ENCODE results near the gene RYR1.
"Not testable (repeated sequence)": the region's sequence is repeated elsewhere in the genome, so short reads cannot be mapped to it uniquely, and the experiment has no call there.

Gene RYR1

DNA sequence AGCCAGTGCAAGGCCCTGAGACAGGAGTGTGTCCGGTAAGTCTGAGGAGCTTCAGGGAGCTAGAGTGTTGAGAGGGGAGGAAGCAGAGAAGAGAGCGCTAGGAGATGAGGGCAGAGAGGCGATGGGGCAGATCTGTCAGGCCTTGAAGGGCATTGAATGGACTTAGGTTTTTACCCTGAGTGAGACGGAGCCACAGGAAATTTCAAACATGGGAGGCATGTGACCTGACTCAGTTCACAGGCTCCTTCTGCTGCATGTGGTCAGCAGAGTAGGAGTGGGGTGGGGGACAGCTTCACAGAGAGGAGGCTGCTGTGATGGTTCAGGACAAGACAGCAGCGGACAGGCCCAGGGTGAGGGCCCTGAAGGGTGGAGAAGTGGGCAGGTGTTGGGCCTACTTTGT lies 33.1 kb upstream of the RYR1 start:
- no peak for DNase-seq

DNA sequence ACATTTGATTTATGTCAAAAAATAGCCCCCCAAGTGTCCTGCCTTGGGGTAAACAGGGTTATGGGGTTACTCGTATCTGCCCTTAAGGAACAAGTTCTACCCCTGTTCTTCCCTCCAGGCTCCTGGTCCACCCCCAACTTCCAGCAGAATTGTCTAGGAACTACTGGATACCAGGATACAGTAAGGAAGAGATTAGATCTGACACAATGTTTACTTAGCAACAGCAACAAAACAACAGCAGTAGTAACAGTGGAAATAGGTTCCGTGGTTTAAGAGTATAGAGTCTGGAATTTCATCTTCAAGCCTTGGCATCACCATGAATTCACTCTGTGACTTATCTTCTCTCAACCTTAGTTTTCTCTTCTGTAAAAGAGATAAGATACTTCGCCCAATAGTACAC lies 32.3 kb upstream of the RYR1 start:
- DNase-seq = no peak

DNA sequence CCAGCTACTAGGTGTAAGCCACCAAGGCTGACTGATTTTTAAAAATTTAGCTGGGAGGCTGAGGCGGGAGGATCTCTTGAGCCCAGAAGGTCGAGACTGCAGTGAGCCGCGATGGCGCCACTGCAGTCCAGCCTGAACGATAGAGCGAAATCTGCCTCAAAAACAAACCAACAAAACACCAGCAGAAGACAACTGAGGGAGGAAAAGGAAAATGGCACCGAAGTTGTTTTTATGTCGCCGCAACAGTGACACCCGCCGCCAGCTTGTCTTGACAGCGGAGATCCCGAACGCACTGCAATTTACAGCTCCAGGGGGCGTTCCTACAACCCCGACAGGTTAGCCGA lies 30.9 kb upstream of the RYR1 start:
- no peak for DNase-seq

DNA sequence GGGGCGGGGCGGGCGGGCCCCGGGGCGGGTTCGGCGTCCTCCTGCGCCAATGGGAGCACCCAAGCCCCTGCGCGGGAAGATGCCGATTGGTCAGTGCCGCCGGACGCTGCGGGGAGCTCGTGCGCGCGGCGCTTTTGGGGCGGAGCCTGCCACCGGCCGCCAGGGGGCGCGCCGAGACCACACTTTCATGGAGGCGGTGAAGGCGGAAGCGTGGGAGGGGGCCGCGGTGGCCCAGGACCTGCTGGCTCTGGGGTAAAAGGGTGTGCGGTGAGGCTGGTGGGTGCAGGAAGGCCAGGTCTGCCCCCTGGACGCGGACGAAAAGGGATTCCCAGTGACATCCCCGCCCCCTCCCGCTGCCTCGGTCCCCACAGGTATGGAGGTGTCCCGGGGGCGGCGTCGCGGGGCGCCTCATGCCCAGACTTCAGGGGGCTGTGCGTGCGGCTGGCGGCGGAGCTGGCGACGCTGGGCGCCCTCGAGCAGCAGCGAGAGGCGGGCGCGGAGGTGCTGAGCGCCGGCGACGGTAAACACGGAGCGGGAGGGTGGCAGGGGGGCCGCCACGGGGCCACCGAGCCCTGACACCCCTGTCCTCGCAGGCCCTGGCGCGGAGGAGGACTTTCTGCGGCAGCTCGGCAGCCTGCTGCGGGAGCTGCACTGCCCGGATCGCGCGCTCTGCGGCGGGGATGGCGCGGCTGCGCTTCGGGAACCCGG lies 30.4 kb upstream of the RYR1 start, which contains the start of gene FAM98C:
Gene FAM98C (plus strand): TSS at position 127 of the 708 bp plus-strand sequence. CDS start 61 bp downstream, at position 188.
- DNase-seq = peak; percentile 99

DNA sequence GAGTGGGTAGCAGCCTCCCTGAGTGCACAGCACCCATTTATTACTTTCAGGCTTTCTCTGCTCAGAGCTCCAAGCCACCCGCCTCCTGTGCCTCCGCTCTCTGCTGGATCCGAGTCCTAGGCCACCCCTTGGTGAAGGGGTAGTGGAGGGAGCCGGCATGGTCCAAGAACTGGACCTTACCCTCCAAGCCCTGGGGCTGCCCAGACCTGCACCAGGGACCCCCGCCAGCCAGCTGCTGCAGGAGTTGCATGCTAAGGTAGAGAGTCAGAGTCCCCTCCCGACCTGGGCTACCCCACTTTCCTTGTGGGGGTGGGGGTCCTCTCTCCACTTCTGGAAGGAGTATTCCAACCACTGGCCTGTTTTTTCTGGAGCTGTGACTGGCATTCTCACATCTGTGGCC lies 28.6 kb upstream of the RYR1 start:
- DNase-seq = no peak

DNA sequence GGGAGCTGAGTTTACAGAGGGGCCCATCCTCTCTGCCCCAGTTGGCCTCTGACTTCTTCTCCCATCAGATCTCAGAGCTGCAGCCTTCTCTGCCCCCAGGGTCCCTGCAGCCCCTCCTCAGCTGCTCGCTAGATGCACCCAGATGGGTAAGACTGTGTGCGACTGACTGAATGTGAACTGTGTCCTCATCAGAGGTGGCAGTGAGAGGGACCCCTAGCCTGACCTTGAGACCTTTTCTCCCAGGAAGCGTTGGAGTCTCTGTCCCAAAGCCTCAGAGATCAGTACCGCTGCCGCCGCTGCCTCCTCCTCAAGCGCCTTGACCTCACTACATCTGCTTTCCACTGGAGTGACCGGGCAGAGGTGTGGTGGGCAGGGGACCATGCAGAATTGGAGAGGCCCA lies 28.2 kb upstream of the RYR1 start:
- no peak for DNase-seq

DNA sequence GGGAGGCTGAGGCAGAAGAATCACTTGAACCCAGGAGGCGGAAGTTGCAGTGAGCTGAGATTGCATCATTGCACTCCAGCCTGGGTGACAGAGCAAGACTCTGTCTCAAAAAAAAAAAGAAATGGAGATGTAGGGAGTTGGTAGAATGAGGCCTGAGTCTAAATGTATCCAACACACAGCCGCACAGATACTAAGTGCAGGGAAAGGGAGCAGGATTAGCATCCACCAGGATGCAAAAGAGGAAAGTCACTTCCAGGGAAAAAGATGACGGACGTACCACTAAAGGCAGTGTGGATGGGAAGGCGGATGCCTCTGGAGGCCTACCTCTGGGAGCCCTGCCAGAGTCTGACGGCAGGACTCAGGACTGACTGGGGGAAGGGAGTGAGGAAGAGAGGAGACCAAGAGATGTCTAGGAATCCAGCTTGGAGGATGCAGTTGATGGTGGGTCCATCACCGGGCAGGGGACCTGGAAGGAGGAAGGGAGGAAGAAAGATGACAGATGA lies 23.8 kb upstream of the RYR1 start:
- no peak for DNase-seq

DNA sequence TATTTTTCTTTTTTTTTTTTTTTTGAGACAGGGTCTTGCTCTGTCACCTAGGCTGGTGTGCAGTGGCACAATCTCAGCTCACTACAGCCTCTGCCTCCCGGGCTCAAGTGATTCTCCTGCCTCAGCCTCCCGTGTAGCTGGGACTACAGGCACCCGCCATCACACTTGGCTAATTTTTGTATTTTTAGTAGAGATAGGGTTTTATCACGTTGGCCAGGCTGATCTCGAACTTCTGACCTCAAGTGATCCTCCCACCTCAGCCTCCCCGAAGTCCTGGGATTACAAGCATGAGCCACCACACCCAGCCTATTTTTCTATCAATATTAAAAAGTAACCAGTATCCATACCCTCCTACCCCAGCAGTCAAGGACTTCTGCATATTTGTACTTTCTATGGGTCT lies 23.1 kb upstream of the RYR1 start:
- DNase-seq = not testable (repeated sequence)

DNA sequence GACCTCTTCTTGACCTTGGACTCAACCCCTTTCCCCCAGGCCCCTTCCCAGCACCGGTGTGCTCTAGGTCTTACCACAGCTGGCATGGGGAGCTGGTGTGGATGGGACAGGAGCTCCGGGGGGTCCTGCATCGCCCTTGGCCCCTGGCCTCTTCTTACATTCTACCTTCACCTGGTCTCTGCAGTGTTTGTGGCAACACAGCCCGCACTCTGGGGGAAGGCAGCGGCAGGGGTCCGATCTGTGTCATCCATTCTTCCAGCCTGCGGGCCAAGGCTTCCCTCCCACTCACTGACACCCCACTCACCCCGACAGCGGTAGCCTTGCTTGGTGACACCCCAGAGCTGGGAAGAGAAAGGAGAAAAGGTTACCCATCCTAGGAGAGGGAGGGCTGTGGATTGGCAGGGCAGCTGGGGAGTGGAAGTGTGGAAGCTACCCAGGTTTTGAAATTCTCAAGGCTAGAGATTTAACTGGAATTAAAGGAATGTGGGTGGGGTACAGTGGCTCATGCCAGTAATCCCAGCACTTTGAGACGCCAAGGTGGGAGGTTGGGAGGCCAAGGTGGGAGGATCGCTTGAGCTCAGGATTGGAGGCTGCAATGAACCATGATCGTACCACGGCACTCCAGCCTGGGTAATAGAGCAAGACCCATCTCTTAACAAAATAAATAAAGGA lies 22.3 kb upstream of the RYR1 start:
- no peak for DNase-seq

DNA sequence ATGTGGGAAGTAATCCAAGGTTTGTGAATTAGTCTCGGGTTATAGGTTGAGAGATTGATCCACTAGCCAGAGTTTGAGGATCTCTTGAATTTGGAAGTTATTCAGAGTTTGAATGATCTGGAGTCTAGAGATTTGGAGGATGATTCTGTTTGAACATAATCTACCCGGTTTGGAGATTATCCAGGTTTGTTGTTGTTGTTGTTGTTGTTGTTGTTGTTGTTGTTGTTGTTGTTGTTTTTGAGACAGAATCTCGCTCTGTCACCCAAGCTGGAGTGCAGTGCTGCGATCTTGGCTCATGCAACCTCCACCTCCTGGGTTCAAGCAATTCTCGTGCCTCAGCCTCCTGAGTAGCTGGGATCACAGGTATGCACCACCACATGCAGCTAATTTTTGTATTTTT lies 21.6 kb upstream of the RYR1 start:
- DNase-seq = not testable (repeated sequence)

DNA sequence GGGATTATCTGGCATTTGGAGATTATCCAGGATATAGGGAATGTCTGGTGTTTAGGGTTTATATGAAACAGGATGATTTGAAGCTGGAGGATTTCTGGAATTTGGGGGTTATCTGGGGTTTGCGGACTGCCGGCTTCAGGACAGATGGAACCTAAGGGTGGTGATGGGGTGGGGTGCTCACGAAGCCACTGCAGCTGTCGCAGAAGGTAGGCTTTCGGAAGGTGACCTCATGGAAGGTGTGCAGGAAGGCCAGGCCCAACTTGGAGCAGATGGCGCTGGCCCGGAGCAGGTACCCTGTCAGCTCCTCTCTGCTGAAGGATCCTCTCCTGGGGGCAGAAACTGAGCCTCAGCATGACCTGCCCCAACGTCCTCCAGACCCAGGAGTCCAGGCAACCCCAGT lies 21.0 kb upstream of the RYR1 start:
- peak; percentile 88 for DNase-seq

DNA sequence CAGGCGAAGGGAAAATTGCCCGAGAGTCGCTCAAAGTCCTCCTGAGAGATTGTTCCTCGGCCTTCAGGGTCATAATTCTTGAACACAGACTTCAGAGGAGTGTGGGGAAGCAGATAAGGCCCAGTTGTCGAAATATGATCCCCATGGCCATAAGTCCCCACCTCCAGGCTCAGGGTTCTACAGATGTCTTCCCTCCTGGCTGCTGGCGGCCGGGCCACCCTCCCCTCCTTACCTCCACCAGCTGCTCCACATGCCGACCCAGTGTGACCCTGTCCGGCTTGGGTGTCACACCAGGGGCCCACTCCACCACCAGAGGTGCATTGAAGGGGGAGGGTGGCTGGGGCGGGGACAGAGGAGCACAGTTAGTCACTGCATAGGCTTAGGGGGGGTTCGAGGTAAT lies 20.5 kb upstream of the RYR1 start:
- DNase-seq = peak; percentile 82

DNA sequence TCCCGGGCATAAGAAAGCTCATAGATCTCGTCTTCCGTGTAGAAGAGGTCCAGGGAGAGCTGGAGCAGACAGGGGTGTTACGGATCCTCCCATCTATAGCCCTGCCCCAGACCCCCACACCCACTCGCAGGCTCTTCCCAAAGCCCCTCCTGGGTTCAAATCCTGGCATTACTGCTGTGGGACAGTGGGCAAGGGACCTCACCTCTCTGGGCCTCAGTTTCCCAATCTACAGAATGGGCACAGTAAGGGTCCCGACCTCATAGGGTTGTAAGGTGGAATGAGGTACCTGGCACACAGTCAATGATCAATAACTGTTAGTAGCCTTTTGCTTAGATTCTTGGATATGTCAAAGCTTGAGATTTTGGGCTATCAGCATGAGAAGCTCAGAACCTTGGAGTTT lies 20.1 kb upstream of the RYR1 start:
- no peak for DNase-seq

DNA sequence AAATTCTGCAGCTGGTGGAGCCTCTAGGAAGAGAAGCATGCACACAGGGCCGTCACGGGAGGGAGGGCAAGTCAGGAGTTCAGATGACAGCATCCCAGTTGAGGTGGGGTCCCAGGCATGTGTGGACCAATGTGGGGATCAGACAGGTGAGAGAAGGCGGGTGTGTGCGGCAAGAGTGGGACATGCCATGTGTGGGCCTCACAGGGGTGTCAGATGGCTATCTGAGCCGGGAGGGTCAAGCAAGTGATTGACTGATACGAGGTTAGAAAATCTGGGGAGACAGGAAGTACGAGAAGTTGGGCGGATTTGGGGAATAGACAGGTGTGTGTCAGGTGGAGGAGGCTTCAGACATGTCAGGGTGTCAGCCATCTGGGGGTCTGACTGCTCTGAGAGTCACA lies 16.3 kb upstream of the RYR1 start:
- no peak for DNase-seq

DNA sequence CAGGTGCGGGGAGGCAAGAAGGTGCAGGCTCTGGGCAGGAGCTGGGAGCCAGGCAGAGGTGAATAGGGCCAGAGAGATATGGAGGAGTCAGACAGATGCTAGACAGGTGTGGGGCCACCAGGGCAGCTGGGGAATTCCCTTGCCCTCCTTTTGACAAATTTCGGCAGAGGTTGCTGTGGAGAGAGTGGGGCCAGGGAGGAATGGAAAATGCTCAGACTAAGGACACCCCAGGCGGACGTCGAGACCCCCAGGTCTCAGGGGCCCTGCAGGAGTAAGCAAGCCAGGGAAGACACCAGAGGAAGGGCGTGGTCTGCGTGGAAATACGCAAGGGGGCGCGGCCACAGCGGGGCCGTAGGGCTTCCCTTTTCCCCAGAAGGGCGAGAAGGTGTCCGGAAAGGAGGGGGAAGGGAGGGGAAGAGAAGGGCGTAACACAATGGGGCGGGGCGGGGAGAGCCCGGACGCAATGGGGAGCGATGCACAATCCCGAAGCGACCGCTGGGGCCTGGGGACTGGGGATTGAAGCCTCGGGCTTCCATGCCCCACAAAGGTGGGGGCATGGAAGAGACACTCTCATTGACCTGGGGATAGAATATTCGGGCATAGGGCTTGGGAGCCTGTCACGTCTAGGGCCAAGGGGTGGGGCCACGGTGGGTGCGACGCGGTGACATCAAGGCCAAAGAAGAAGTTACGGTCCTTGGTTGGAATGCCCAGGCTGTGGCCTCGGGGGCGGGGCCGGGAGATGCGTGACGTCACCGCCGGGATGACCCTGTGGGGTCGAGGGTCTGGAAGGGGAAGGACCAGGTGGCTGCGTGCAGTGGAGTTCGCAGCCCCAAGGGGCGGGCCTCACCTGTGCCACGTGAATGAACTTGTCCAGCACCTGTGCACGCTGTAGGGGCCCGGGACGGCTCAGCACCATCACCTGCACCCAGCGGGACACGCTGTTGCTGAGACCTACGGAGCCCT lies 15.7 kb upstream of the RYR1 start:
- DNase-seq = peak; percentile 89

DNA sequence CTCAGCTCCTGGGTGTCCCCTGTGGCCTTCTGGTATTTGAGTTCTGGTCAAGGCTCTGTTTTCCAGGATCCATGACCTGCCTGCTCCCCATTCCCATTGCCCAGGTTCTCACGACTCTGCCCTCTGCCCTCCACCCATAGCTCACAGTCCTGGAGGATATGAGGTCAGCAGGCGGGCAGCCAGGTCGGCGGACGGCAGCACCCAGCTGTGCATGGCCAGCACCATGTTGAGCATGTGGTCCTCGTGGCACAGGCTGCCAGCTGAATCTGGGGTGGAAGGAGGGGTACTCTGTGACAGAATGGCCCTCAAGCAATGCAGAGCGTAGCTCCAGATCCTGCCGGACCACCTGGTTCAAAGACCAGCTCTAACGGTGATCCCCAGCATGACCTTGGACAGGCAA lies 12.6 kb upstream of the RYR1 start:
- DNase-seq = no peak

DNA sequence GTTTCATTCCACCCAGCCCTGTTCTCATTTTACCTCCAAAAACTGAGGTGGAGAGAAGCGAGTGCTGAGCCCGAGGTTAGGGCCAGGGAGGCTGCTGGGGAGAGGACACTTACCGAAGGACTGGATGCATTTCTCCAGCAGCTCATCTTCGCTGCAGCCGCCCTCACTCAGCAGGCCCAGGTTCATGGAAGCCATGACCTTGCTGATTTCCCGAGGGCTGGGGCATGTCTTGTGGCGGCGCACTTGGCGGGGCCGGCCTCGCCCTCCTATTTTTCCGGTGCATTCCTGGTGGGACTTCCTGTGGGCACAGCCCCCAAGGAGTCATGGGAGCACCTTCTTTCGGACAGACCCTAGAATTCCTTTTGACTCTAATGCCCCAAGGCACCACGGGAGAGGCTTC lies 11.6 kb upstream of the RYR1 start:
- no peak for DNase-seq

DNA sequence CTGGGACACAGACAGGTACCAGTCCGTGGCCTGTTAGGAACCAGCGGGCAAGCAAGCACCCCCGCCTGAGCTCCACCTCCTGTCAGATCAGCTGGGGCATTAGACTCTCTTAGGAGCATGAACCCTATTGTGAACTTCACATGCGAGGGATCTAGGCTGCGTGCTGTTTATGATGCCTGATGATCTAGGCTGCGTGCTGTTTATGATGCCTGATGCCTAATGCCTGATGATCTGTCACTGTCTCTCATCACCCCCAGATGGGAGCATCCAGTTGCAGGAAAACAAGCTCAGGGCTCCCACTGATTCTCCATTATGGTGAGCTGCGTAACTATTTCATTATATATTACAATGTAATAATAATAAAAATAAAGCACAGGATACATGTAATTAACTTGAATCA lies 11.1 kb upstream of the RYR1 start:
- DNase-seq = no peak

DNA sequence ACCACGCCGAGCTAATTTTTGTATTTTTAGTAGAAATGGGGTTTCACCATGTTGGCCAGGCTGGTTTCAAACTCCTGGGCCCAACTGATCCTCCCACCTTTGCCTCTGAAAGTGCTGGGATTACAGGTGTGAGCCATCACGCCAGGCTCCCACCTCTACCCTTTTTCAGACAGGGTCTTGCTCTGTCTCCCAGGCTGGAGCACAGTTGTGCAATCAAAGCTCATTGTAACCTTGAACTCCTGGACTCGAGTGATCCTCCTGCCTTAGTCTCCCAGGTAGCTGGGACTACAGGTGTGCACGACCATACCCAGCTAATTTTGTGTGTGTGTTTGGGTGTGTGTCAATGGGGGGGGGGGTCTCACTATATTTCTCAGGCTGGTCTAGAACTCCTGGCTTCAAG lies 9.2 kb upstream of the RYR1 start:
- DNase-seq = no peak

DNA sequence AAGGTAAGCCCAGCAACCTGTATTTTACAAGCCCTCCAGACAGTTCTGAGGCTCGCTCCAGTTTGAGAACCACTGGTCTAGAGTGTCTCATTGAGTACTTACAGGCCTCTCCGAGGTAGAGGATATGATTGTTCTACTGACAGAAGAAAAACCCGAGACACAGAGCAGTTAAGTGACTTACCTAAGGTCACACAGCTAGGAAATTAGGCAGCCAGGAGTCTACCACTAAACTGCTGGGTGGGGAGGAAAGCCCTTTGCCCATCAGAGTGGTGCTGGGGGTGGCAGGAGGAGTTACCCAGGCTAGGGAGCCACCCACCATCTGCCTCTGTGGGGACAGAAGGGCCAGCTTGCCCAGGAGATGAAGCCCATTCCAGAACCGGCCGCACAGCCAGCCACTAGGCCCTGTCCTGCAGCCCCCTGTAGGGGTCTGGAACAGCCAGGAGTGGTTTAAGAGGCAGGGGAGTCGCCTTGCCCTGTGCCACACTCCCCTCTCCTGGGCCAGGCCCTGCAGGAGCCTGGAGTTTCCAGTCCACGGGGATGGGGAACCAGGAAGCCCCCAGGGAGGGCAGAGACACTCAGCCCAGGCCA lies 8.2 kb upstream of the RYR1 start:
- DNase-seq = no peak

DNA sequence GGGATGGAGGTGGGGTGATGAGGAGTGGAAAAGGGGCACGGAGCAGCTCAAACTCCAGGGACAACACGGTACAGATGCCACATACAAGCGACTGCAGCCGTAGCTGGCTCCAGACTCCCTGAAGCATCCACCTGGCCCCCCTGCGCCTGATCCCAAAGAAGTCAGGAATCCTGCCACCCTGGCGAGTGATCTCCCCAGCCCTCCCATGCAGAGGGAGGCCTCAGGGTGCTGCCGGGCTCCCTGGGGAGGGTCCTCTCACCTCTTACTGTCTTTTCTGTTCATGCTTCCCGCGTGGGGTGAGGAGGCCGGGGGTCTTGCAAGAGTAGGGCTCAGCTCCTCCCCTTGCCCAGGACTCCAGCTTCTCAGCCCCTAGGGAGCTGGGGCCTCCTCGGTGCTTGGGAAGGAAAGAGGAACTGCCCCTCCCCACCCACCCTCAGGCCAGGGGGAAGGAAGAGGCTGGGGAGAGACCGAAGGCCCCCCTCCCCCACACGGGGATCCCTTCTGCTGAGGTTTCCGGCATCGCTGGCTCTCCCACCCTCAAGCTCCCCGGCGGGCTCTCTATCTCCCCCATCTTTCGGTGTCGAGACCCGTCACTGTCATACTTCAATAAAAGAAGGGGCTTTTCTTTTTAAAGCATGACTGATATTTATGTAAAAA lies 7.6 kb upstream of the RYR1 start, which contains the start of gene RASGRP4:
Gene RASGRP4 (minus strand): TSS at position 410 of the 657 bp plus-strand sequence. CDS start 128 bp downstream, at position 282.
- DNase-seq = no peak

DNA sequence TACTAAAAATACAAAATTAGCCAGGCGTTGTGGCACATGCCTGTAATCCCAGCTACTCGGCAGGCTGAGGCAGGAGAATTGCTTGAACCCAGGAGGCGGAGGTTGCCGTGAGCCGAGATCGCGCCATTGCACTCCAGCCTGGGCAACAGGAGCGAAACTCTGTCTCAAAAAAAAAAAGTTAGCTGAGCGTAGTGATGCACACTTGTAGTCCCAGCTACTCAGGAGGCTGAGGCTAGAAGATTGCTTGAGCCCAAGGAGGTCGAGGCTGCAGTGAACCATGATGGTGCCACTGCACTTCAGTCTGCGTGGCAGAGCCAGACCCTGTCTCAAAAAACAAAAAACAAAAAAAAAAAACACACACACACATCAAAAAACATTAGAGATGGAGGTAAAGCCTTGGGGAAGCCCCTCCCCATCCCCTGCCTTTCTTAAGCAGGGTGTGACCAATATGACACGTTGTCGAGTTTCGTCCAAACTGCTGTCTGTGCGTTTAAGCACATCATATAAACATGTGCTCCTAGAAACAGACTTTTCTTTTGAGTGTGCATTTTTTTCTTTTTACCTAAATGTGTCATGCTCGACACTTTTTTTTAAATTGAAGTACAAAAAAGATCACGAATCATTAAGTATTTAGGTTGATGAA lies 6.3 kb upstream of the RYR1 start:
- not testable (repeated sequence) for DNase-seq
